Testis (tissue), 2 donors: Measurements from ENCODE around the gene IGFBP6.

Source experiments
- POLR2A ChIP-seq: fragments of 450-650 bp; IDR thresholded peaks from one replicate; pipeline ENCODE4 v1.6.1; 2017; ENCODE audit warnings: antibody characterized with exemption, mild to moderate bottlenecking, moderate library complexity
- TF ChIP-seq, protein P1 (sequence below), 3 experiments: fragments of 450-650 bp in 2 of 3; fragments of 200-600 bp in 1 of 3; sonication (generic) in 1 of 3; IDR thresholded peaks; one replicate each; pipeline ENCODE4 v1.5.1; 2016 to 2019; ENCODE audit warnings: antibody characterized with exemption in 3 of 3, mild to moderate bottlenecking in 2 of 3, moderate library complexity in 1 of 3

DNA sequence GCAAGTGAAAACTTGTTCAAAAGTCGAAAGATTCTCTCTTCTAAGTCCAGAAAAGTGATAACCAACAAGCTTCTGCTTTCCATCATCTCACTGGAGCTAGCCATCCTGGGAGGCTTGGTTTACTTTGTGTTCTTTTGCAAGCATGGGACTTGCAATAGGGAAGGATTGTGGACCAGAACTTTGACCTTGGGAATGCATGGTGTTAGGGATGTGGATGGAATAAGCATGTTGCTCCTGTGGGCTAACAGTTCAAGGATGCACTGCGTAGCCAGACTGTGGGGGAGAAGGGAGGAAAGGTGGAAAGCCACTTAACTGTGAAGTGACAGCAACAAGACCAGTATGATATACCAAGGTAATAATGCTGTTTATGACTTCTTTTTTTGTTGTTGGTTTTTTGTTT lies 34.4 kb downstream of the IGFBP6 start:
- TF ChIP-seq POLR2A = no peak
- TF ChIP-seq, protein P1, sequence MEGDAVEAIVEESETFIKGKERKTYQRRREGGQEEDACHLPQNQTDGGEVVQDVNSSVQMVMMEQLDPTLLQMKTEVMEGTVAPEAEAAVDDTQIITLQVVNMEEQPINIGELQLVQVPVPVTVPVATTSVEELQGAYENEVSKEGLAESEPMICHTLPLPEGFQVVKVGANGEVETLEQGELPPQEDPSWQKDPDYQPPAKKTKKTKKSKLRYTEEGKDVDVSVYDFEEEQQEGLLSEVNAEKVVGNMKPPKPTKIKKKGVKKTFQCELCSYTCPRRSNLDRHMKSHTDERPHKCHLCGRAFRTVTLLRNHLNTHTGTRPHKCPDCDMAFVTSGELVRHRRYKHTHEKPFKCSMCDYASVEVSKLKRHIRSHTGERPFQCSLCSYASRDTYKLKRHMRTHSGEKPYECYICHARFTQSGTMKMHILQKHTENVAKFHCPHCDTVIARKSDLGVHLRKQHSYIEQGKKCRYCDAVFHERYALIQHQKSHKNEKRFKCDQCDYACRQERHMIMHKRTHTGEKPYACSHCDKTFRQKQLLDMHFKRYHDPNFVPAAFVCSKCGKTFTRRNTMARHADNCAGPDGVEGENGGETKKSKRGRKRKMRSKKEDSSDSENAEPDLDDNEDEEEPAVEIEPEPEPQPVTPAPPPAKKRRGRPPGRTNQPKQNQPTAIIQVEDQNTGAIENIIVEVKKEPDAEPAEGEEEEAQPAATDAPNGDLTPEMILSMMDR (IDR thresholded peaks at IDR 0.05) = no peak
